DND-41 (cell line): ENCODE measurements around the gene EPB41L3.

Experiments used
- CTCF ChIP-seq: IDR thresholded peaks from 2 replicates; pipeline ENCODE4 v1.5.1; 2012; ENCODE audit warnings: borderline replicate concordance, low read length, moderate library complexity, mild to moderate bottlenecking; ENCODE audit not compliant: poor library complexity, severe bottlenecking; ENCODE audit errors: extremely low read depth
- EZH2 ChIP-seq: IDR thresholded peaks from 3 replicates; pipeline ENCODE4 v1.6.1; 2012; ENCODE audit warnings: borderline replicate concordance, low read depth, mild to moderate bottlenecking, moderate library complexity, low read length, inconsistent platforms; ENCODE audit not compliant: severe bottlenecking

GRCh38 chr18:5447442-5447841 is 96.4 kb downstream of the EPB41L3 start:
- TF ChIP-seq CTCF: no peak
- no peak for TF ChIP-seq EZH2
